Measurements from ENCODE around the gene TTC7B.

TTC7B gene

DNA sequence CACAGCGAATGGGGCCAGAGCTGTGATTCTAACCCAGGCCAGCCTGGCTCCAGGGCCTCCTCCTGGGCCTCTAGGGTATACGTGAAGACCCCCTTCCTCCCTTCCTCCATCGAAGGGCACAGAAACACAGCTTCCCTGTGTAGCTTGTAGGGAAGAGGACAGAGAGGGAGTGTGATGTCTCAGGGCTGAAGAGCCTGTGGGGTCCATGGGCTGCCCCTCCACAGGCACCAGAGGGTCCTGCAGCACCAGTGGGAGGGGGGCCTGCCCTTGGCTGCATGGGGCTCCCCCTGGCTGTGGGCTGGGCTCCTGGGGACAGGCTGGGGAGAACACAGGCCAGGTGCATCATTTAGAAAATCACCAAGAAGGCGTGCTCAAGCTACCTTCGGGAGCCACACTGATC lies 240.9 kb downstream of the TTC7B start:
- no peak for TF ChIP-seq TAF1 (IDR thresholded peaks at IDR 0.05; ENCODE audit: low read depth)
- no peak for TF ChIP-seq USF1 (IDR thresholded peaks at IDR 0.05)

GRCh38 chr14:90574188-90575131 lies 241.8 kb downstream of the TTC7B start:
- no peak for TF ChIP-seq CREB1 (IDR thresholded peaks at IDR 0.05; ENCODE audit: low read depth)
- TF ChIP-seq NFIC (IDR thresholded peaks at IDR 0.05), result no peak
- TF ChIP-seq USF1 (IDR thresholded peaks at IDR 0.05), result no peak
- no peak for TF ChIP-seq ZBTB7A (IDR thresholded peaks at IDR 0.05; ENCODE audit: low read depth)
- TF ChIP-seq, protein P1, sequence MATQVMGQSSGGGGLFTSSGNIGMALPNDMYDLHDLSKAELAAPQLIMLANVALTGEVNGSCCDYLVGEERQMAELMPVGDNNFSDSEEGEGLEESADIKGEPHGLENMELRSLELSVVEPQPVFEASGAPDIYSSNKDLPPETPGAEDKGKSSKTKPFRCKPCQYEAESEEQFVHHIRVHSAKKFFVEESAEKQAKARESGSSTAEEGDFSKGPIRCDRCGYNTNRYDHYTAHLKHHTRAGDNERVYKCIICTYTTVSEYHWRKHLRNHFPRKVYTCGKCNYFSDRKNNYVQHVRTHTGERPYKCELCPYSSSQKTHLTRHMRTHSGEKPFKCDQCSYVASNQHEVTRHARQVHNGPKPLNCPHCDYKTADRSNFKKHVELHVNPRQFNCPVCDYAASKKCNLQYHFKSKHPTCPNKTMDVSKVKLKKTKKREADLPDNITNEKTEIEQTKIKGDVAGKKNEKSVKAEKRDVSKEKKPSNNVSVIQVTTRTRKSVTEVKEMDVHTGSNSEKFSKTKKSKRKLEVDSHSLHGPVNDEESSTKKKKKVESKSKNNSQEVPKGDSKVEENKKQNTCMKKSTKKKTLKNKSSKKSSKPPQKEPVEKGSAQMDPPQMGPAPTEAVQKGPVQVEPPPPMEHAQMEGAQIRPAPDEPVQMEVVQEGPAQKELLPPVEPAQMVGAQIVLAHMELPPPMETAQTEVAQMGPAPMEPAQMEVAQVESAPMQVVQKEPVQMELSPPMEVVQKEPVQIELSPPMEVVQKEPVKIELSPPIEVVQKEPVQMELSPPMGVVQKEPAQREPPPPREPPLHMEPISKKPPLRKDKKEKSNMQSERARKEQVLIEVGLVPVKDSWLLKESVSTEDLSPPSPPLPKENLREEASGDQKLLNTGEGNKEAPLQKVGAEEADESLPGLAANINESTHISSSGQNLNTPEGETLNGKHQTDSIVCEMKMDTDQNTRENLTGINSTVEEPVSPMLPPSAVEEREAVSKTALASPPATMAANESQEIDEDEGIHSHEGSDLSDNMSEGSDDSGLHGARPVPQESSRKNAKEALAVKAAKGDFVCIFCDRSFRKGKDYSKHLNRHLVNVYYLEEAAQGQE (IDR thresholded peaks at IDR 0.05; ENCODE audit: low read depth), result no peak
- TF ChIP-seq RAD21 (IDR thresholded peaks at IDR 0.05; ENCODE audit: low read depth), result no peak
- no peak for TF ChIP-seq TCF12 (IDR thresholded peaks at IDR 0.05; ENCODE audit: low read depth)
- no peak for TF ChIP-seq FOXM1 (IDR thresholded peaks at IDR 0.05; ENCODE audit: borderline replicate concordance, low read depth)
- TF ChIP-seq, protein P2, sequence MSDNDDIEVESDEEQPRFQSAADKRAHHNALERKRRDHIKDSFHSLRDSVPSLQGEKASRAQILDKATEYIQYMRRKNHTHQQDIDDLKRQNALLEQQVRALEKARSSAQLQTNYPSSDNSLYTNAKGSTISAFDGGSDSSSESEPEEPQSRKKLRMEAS (IDR thresholded peaks at IDR 0.05), result no peak
- no peak for TF ChIP-seq TAF1 (IDR thresholded peaks at IDR 0.05; ENCODE audit: low read depth)
- TF ChIP-seq YY1 (IDR thresholded peaks at IDR 0.05; ENCODE audit: low read depth), result no peak
- no peak for TF ChIP-seq EGR1 (IDR thresholded peaks at IDR 0.05)

GRCh38 chr14:90573385-90574105 lies 242.7 kb downstream of the TTC7B start:
- TF ChIP-seq NFIC (IDR thresholded peaks at IDR 0.05) (no peak), CEBPB (IDR thresholded peaks at IDR 0.05) (no peak), ZBTB7A (IDR thresholded peaks at IDR 0.05; ENCODE audit: low read depth) (no peak), CREB1 (IDR thresholded peaks at IDR 0.05; ENCODE audit: low read depth) (no peak), EGR1 (IDR thresholded peaks at IDR 0.05) (no peak)

DNA sequence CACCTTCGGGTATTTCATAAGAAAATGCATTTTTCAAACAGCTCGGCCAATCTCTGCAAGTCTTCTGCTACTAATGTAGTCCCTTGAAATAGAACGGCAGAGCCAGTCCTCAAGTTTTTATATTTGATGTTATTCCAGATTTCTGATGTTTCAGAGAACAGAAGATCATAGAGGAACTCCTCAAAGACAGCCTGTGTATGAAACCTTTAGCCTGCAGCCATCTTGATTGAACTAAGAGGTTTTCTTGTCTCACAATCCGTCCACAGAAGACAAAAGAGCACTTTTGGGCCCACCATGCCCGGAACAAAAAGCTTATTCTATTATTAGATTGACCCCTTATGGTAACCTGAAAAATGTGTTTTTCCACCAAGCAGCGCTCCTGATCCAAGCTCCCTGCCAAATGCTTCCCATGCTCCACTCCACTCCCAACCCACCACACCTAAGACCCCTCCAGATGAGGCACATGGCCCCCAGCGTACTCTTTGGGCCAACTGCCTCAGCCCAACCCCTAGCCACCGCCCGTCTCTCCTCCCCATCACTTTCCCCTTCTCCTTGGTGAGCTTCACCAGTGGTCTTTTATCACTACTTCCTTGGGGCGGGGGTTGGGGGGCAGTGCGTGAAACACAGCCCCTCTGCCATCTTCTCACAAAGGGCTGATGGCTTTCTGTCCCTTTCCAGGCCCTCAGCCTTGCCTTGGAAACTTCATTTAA lies 243.6 kb downstream of the TTC7B start:
- TF ChIP-seq TEAD4 (IDR thresholded peaks at IDR 0.05), result no peak
- TF ChIP-seq FOXM1 (IDR thresholded peaks at IDR 0.05; ENCODE audit: borderline replicate concordance, low read depth), result no peak
- no peak for TF ChIP-seq TCF12 (IDR thresholded peaks at IDR 0.05; ENCODE audit: low read depth)
- TF ChIP-seq USF1 (IDR thresholded peaks at IDR 0.05), result no peak
- TF ChIP-seq EP300 (IDR thresholded peaks at IDR 0.05; ENCODE audit: borderline replicate concordance), result no peak
- TF ChIP-seq NFIC (IDR thresholded peaks at IDR 0.05), result no peak
- no peak for TF ChIP-seq ZBTB7A (IDR thresholded peaks at IDR 0.05; ENCODE audit: low read depth)
- TF ChIP-seq, protein P2 (IDR thresholded peaks at IDR 0.05), result no peak
- TF ChIP-seq RAD21 (IDR thresholded peaks at IDR 0.05; ENCODE audit: low read depth), result no peak
- TF ChIP-seq, protein P1 (IDR thresholded peaks at IDR 0.05; ENCODE audit: low read depth), result no peak
- TF ChIP-seq EGR1 (IDR thresholded peaks at IDR 0.05), result no peak
- no peak for TF ChIP-seq YY1 (IDR thresholded peaks at IDR 0.05; ENCODE audit: low read depth)
